CD4-positive, alpha-beta T cell treated with Interleukin-17A for 4 hours (primary cell): ENCODE measurements around the gene NSD2.
A peak's percentile ranks its signal among the peaks of the same experiment; 100 is the strongest.
"Not testable (repeated sequence)": the region's sequence is repeated elsewhere in the genome, so short reads cannot be mapped to it uniquely, and the experiment has no call there.

Experiments
- DNase-seq: peaks from one replicate; pipeline ENCODE4 v3.0.0-alpha.2; 2020; ENCODE audit warnings: mixed read lengths

NSD2 gene

DNA sequence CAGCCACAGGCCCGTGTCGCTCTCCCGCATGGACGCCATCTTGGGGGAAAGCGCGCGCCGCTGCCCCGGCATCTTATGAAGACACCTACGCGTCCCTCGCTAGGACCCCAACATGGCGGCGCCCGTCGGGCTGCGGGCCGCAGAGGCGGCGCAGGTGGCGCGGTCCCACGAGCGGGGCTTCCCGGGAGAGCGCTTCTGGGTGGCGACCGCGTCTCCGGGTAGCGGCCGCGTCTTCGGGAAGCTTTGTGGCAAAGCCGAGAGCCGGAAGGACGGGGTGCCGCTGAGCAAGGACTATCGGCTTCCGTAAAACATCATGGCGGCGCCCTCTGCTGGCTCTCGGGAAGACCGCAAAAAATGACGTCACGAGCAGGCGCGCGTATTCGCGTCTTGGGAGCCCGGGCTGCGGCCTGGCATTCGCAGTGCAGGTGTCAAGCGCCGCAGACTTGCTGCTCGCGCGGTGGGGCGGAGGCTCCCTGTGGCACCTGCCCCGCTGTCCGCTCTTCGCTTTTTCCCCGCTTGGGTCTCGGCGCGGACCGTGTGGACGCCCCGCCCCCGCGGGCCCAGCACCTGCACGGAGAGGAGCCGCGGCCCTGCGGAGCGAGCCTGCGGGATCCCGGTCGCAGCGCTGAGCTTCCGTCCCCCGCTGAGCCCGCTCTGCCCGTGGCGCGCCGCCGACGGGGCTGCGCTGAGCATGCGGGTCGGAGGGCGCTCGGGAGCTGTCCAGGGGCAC lies 137.9 kb downstream of the NSD2 start, which contains the start of gene NELFA:
Gene NELFA (minus strand): TSS at position 54 of the 730 bp plus-strand sequence. CDS start 15 bp downstream, at position 39.
- DNase-seq = peak; percentile 98

DNA sequence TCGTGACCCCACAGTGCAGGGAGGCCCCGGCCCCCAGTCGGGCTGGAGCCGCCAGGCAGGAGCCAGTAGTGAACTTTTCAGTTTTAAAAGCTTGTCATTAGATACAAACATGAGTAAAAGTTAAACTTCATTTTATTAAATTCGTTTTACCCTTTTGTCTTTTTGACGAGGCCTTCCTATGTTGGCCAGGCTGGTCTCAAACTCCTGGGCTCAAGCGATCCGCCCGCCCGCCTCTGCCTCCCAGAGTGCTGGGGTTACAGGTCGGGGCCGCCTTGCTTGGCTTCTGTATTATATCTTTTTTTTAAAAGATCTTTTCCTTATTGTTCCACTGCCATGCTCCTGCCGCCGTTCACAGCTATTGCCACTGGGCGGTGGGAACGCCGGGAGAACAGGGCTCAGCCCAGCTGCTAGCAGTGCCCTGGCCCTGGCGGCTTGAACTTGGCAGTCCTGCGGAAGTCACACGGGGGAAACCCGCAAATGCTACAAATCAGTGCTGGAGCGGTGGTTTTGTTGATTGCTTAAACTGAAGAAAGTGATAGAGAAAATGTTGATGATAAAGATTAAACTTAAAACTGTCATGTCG lies 138.5 kb downstream of the NSD2 start:
- peak; percentile 59 for DNase-seq

DNA sequence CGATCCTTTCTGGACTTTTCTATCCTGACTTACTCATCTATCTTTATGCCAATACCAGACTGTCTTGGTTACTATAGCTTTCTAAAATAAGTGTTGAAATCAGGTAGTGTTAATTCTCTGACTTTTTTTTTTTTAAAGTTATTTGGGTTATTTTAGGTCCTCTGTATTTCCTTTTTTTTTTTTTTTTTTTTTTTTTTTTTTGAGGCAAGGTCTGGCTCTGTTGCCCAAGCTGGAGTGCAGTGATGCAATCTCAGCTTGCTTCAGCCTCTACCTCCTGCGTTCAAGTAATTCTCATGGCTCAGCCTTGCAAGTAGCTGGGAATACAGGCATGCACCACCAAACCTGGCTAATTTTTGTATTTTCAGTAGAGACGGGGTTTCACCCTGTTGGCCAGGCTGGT lies 140.4 kb downstream of the NSD2 start:
- DNase-seq = no peak

DNA sequence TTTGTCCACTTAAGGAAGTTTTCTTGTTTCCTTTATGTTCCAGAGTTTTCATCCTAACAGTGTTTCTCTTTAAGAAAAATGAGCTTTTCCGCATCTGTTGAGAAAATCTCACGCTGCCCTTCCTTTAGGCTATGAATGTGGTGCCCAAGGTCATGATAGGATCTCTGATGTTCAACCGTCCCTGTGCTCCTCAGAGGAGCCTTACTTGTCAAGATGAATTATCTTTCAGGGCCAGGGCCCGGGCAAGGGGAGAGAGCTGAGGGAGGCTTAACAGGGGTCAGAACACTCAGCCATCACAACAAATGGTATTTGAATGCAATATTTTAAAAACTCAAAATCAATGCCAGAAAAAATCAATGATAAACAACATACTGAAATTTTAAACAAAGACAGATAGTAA lies 143.8 kb downstream of the NSD2 start:
- no peak for DNase-seq

DNA sequence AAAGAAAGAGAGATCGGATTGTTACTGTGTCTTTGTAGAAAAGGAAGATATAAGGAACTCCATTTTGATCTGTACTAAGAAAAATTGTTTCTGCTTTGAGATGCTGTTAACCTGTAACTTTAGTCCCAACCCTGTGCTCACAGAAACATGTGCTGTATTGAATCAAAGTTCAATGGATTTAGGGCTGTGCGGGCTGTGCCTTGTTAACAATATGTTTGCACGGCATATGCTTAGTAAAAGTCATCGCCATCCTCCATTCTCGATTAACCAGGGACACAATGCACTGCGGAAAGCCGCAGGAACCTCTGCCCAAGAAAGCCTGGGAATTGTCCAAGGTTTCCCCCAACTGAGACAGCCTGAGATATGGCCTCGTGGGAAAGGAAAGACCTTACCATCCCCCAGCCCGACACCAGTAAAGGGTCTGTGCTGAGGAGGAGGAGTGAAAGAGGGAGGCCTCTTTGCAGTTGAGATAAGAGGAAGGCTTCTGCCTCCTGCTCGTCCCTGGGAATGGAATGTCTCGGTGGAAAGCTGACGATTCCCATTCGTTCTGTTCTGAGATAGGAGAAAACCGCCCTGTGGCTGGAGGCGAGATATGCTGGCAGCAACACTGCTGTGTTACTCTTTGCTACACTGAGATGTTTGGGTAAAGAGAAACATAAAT lies 150.3 kb downstream of the NSD2 start:
- not testable (repeated sequence) for DNase-seq

GRCh38 chr4:2024683-2025082 lies 153.5 kb downstream of the NSD2 start:
- no peak for DNase-seq

GRCh38 chr4:2025817-2026216 lies 154.6 kb downstream of the NSD2 start:
- no peak for DNase-seq

DNA sequence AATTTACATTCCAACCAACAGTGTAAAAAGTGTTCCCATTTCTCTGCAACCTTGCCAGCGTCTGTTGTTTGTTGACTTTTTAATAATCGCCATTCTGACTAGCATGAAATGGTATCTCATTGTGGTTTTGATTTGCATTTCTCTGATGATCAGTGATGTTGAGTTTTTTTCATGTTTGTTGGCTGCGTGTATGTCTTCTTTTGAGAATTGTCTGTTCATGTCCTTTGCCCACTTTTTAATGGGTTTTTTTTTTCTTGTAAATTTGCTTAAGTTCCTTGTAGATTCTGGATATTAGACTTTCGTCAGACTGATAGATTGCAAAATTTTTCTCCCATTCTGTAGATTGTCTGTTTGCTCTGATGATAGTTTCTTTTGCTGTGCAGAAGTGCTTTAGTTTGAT lies 155.9 kb downstream of the NSD2 start:
- DNase-seq = not testable (repeated sequence)

DNA sequence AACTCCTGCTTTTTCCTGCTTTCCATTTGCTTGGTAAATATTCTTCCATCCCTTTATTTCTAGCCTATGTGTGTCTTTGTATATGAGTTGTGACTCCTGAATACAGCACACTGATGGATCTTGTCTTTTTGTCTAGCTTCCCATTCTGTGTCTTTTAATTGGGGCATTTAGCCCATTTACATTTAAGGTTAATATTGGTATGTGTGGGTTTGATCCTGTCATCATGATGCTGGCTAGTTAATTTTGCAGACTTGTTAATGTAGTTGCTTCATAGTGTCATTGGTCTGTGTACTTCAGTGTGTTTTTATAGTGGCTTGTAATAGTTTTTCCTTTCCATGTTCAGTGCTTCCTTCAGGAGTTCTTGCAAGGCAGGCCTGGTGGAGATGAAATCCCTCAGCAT lies 160.0 kb downstream of the NSD2 start:
- DNase-seq = not testable (repeated sequence)
